DND-41 (cell line): Measurements from ENCODE around the gene PTPRA.

ENCODE experiments used
- ATAC-seq: fragments of 200-7000 bp; cut with Tn5 transposase; 3 replicates; pipeline ENCODE4 v1.9.1; 2021; ENCODE audit warnings: low read depth; ENCODE audit not compliant: insufficient read depth
- DNase-seq: peaks from one replicate; pipeline ENCODE4 v3.0.0-alpha.2; 2020
- H2AFZ ChIP-seq: 2 replicates; pipeline ENCODE4 v1.6.0; 2012; ENCODE audit warnings: low read depth, low read length
- H3K27ac ChIP-seq: 2 replicates; pipeline ENCODE4 v1.5.1; 2012; ENCODE audit warnings: low read length, inconsistent platforms
- H3K27me3 ChIP-seq: fragments of 200-600 bp; sonication (generic); 2 replicates; pipeline ENCODE4 v1.6.0; 2012; ENCODE audit warnings: low read length, mild to moderate bottlenecking, inconsistent platforms; ENCODE audit not compliant: insufficient read depth, poor library complexity
- H3K36me3 ChIP-seq: 2 replicates; pipeline ENCODE4 v1.5.1; 2012; ENCODE audit warnings: low read length, inconsistent platforms; ENCODE audit not compliant: insufficient read depth
- H3K4me1 ChIP-seq: 2 replicates; pipeline ENCODE4 v1.5.1; 2012; ENCODE audit warnings: mild to moderate bottlenecking, low read length; ENCODE audit not compliant: insufficient read depth
- H3K4me2 ChIP-seq: 2 replicates; pipeline ENCODE4 v1.6.0; 2012; ENCODE audit warnings: mild to moderate bottlenecking, moderate library complexity, low read length, inconsistent platforms; ENCODE audit not compliant: insufficient read depth
- H3K4me3 ChIP-seq, 2 experiments: fragments of 200-600 bp in 1 of 2; shearing (Covaris generic) in 1 of 2; 2 replicates each; pipeline ENCODE4 v1.5.1; 2012 to 2016; ENCODE audit warnings: inconsistent platforms in 2 of 2, low read length in 2 of 2, mild to moderate bottlenecking in 2 of 2, low read depth in 1 of 2, moderate library complexity in 1 of 2
- H3K79me2 ChIP-seq: 2 replicates; pipeline ENCODE4 v1.6.0; 2012; ENCODE audit warnings: low read length, inconsistent platforms; ENCODE audit not compliant: insufficient read depth
- H3K9ac ChIP-seq: 2 replicates; pipeline ENCODE4 v1.6.0; 2012; ENCODE audit warnings: low read depth, mild to moderate bottlenecking, inconsistent platforms, low read length, moderate library complexity
- H3K9me3 ChIP-seq: 2 replicates; pipeline ENCODE4 v1.5.1; 2012; ENCODE audit warnings: low read length, moderate library complexity, mild to moderate bottlenecking, inconsistent platforms; ENCODE audit not compliant: insufficient read depth, severe bottlenecking
- H4K20me1 ChIP-seq: 2 replicates; pipeline ENCODE4 v1.6.0; 2012; ENCODE audit warnings: low read length; ENCODE audit not compliant: insufficient read depth
- EZH2 ChIP-seq: IDR thresholded peaks from 3 replicates; pipeline ENCODE4 v1.6.1; 2012; ENCODE audit warnings: borderline replicate concordance, low read depth, mild to moderate bottlenecking, moderate library complexity, low read length, inconsistent platforms; ENCODE audit not compliant: severe bottlenecking
- TF ChIP-seq, protein P1 (sequence below): IDR thresholded peaks from 2 replicates; pipeline ENCODE4 v1.5.1; 2012; ENCODE audit warnings: borderline replicate concordance, low read length, moderate library complexity, mild to moderate bottlenecking; ENCODE audit not compliant: poor library complexity, severe bottlenecking; ENCODE audit errors: extremely low read depth

Gene PTPRA

DNA sequence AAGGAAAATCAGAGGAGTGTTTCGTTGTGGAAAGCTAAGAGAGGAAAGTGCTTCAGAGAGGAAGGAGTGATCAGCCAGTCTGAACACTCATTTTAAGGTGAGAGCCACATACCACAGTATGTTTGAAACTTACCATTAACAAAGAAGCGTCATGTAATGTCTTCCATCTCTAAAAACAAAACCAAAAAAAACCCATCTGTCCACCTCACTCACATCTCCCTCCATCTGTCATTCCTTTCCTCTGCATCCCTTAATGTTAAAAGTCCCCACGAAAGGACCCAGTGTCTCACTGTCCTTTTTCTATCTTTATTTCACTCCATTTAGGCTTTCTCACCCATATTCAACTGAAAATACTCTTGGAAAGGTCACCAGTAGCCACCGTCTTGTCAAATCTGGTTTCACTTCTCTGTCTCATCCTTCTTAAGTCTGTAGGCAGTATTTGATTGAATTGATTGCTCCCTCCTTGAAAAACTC lies 110.8 kb downstream of the PTPRA start:
- ATAC-seq = no peak
- peaks cover 9% of the 10 kb centered on the region; the same call in 1 of the 2 replicates for H4K20me1 ChIP-seq

DNA sequence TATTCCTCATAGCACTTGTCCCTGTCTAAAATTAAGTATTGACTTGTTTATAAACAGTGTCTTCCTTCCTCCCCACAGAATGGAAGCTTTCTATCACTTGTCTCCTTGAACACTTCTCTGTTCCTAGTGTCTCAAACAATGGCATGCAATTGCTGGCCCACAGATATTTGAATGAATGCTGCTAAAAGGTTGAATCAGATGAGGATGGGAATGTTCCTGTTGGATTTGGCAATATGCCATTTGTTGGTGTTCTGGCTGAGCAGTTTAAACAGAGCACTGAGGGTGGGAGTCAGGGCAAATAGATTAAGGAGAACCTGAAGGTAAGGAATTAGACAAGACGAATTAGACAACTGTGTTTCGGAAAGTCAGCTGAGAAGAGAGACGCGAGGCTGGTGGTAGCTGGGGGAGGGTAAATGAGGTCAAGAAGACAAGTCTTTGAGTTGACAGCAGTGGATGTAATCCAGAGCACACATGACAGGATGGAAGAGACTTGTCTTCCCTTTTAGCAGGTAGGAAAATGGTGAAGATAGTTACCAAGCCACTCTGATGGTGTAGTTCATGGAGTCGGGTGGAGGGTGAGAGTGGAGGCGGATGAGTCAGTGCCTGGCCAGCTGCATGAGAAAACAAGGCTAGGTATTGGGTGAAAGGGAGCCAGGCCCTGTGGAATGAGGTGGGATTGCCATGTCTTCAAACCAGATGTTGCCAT lies 111.8 kb downstream of the PTPRA start:
- peaks cover 63% of the 10 kb centered on the region for H3K36me3 ChIP-seq

More for the DNA sequence above, 110.8 kb downstream of the PTPRA start:
- no peaks in the 10 kb centered on the region for H3K9me3 ChIP-seq
- DNase-seq = no peak
- H3K4me2 ChIP-seq = no peak overlapping the region
- no peaks in the 10 kb centered on the region for H3K4me1 ChIP-seq
- no peaks in the 10 kb centered on the region for H3K27me3 ChIP-seq
- no peak overlapping the region for H2AFZ ChIP-seq
- no peak overlapping the region for H3K9ac ChIP-seq
- TF ChIP-seq, protein P1, sequence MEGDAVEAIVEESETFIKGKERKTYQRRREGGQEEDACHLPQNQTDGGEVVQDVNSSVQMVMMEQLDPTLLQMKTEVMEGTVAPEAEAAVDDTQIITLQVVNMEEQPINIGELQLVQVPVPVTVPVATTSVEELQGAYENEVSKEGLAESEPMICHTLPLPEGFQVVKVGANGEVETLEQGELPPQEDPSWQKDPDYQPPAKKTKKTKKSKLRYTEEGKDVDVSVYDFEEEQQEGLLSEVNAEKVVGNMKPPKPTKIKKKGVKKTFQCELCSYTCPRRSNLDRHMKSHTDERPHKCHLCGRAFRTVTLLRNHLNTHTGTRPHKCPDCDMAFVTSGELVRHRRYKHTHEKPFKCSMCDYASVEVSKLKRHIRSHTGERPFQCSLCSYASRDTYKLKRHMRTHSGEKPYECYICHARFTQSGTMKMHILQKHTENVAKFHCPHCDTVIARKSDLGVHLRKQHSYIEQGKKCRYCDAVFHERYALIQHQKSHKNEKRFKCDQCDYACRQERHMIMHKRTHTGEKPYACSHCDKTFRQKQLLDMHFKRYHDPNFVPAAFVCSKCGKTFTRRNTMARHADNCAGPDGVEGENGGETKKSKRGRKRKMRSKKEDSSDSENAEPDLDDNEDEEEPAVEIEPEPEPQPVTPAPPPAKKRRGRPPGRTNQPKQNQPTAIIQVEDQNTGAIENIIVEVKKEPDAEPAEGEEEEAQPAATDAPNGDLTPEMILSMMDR = no peak
- H3K79me2 ChIP-seq = no peaks in the 10 kb centered on the region; the same call in 1 of the 2 replicates
- H3K4me3 ChIP-seq = no peak overlapping the region
- peaks cover 53% of the 10 kb centered on the region for H3K36me3 ChIP-seq
- no peak overlapping the region for H3K27ac ChIP-seq

DNA sequence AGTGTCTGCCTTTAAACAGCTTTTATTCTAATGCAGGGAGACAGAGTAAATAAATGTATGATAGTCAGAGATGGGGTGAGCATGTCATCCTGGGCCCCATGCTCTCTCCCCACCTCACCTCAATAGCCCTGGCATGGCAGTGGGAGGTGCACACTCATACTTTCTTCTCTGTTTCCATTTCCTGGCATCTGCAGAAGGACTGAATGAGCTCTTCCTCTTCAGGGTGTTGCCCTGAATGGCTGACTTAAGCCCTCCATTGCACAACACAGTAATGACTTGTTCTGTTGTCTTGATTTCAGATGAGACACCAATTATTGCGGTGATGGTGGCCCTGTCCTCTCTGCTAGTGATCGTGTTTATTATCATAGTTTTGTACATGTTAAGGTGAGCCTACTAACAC lies 113.2 kb downstream of the PTPRA start:
- no peaks in the 10 kb centered on the region for H3K9me3 ChIP-seq
- no peak overlapping the region for H2AFZ ChIP-seq
- no peaks in the 10 kb centered on the region for H3K79me2 ChIP-seq
- no peaks in the 10 kb centered on the region for H3K27me3 ChIP-seq
- H3K4me1 ChIP-seq = no peaks in the 10 kb centered on the region
- peaks cover 6% of the 10 kb centered on the region; the same call in 1 of the 2 replicates for H4K20me1 ChIP-seq
- no peak for DNase-seq
- TF ChIP-seq, protein P1 = no peak
- TF ChIP-seq EZH2 = no peak
- H3K27ac ChIP-seq = no peak overlapping the region
- peaks cover 76% of the 10 kb centered on the region for H3K36me3 ChIP-seq
- no peak for ATAC-seq
- H3K4me3 ChIP-seq = no peak overlapping the region
- no peak overlapping the region for H3K9ac ChIP-seq
- no peak overlapping the region for H3K4me2 ChIP-seq

More for the DNA sequence above, 111.8 kb downstream of the PTPRA start:
- Histone ChIP-seq H3K27me3 (no peaks in the 10 kb centered on the region), H3K9me3 (no peaks in the 10 kb centered on the region), H3K4me3 (no peak overlapping the region), H3K79me2 (no peaks in the 10 kb centered on the region; the same call in 1 of the 2 replicates), H3K27ac (no peak overlapping the region), H3K4me2 (no peak overlapping the region), H3K9ac (no peak overlapping the region), H2AFZ (no peak overlapping the region), H4K20me1 (peaks cover 9% of the 10 kb centered on the region; the same call in 1 of the 2 replicates), H3K4me1 (no peaks in the 10 kb centered on the region)
- TF ChIP-seq, protein P1 = no peak
- TF ChIP-seq EZH2 = no peak
- no peak for DNase-seq
- ATAC-seq = no peak
